HG02588 (cell line): ENCODE results near the gene ETS1.

Experiments
- ATAC-seq: cut with Tn5 transposase; IDR thresholded peaks from one replicate; pipeline ENCODE4 v1.9.1; 2021; ENCODE audit warnings: mild to moderate bottlenecking, moderate library complexity; ENCODE audit not compliant: unreplicated experiment

The ETS1 gene

GRCh38 chr11:128471138-128471661, 116.2 kb downstream of the ETS1 start:
- ATAC-seq: peak; percentile 52

GRCh38 chr11:128470081-128470480, 117.3 kb downstream of the ETS1 start:
- ATAC-seq: no peak

- ATAC-seq: peak; percentile 42
Observed at GRCh38 chr11:128469220-128469619, 118.1 kb downstream of the ETS1 start.

GRCh38 chr11:128468111-128468510, 119.2 kb downstream of the ETS1 start:
- no peak for ATAC-seq

- ATAC-seq: no peak
Observed at GRCh38 chr11:128467610-128468041, 119.7 kb downstream of the ETS1 start.

- no peak for ATAC-seq
Observed at GRCh38 chr11:128467041-128467440, 120.3 kb downstream of the ETS1 start.

- no peak for ATAC-seq
Observed at GRCh38 chr11:128465946-128466705, 121.2 kb downstream of the ETS1 start.

- ATAC-seq: no peak
Observed at GRCh38 chr11:128465531-128465930, 121.8 kb downstream of the ETS1 start.

- ATAC-seq: no peak
Observed at GRCh38 chr11:128464878-128465450, 122.4 kb downstream of the ETS1 start.

GRCh38 chr11:128463979-128464378, 123.4 kb downstream of the ETS1 start:
- ATAC-seq: no peak

- ATAC-seq: no peak
Observed at GRCh38 chr11:128463371-128463829, 124.0 kb downstream of the ETS1 start.

- no peak for ATAC-seq
Observed at GRCh38 chr11:128462922-128463321, 124.4 kb downstream of the ETS1 start.

- ATAC-seq: no peak
Observed at GRCh38 chr11:128462189-128462588, 125.2 kb downstream of the ETS1 start.

- no peak for ATAC-seq
Observed at GRCh38 chr11:128458321-128458720, 129.0 kb downstream of the ETS1 start.

GRCh38 chr11:128457874-128458273, 129.5 kb downstream of the ETS1 start:
- ATAC-seq: no peak

GRCh38 chr11:128456566-128457268, 130.6 kb downstream of the ETS1 start:
- no peak for ATAC-seq

GRCh38 chr11:128455766-128456165, 131.6 kb downstream of the ETS1 start:
- no peak for ATAC-seq

- no peak for ATAC-seq
Observed at GRCh38 chr11:128453444-128454336, 133.7 kb downstream of the ETS1 start.

GRCh38 chr11:128451652-128452470, 135.5 kb downstream of the ETS1 start:
- no peak for ATAC-seq
